ENCODE data around the gene CECR2. TPM values are rescaled to one million over a fixed set of nuclear protein-coding genes. Genes with fewer than 3 reads are reported as not detected.

Gene CECR2
- total and polyA plus RNA-seq, 2 of the 8 experiments (the other 6 are each of a cell fraction or from before 2014, with no cell fraction given), result 18.3 to 123 TPM

- H2BK5ac ChIP-seq (ENCODE audit: low read depth, low read length), result no peak overlapping the region
- no peak overlapping the region for H3K4me3 ChIP-seq (ENCODE audit: extremely low read depth in 1 of 4, insufficient read depth in 2 of 4, low read depth in 3 of 4, low read length in 4 of 4)
- no peaks in the 10 kb centered on the region for H3K4me1 ChIP-seq (replicated peaks in 1 of 4; ENCODE audit: control insufficient read depth in 3 of 4, insufficient read depth in 4 of 4, low read length in 3 of 4)
- FAIRE-seq (no peak), DNase-seq (ENCODE audit: low read depth in 1 of 2, low spot score in 2 of 2) (no peak)
- H3K18ac ChIP-seq (ENCODE audit: extremely low read depth, low read length), result no peak overlapping the region
- H3K23ac ChIP-seq (ENCODE audit: insufficient read length), result no peak overlapping the region
- no peak overlapping the region for H3K9ac ChIP-seq (replicated peaks in 1 of 4; ENCODE audit: extremely low read depth in 1 of 4, low read depth in 3 of 4, low read length in 3 of 4)
- no peaks in the 10 kb centered on the region for H3K79me2 ChIP-seq (ENCODE audit: control insufficient read depth in 1 of 2, insufficient read depth in 2 of 2, low read length in 2 of 2)
- no peak overlapping the region for H2BK12ac ChIP-seq (ENCODE audit: low read depth, low read length)
- H2BK20ac ChIP-seq (ENCODE audit: low read length), result no peak overlapping the region
- H2AK5ac ChIP-seq (ENCODE audit: low read depth, low read length), result no peak overlapping the region
- CTCF ChIA-PET (ENCODE audit: partially characterized antibody), result interaction anchor here (0.6 kb wide), 1 partner anchor 1597 kb away, joined by 3 read pairs; no protein-coding TSS in a partner anchor
- H4K5ac ChIP-seq (ENCODE audit: insufficient read length, low read depth, low read length), result no peak overlapping the region
- 93% methylated on average over 16 of the region's 16 CpGs; no CpG with 5 or more reads in 1 of the 2 experiments for WGBS, 2 experiments (ENCODE audit: extremely low coverage in 1 of 2, insufficient coverage in 1 of 2, insufficient read length in 1 of 2, insufficient replicate concordance in 2 of 2, low coverage in 1 of 2, low lambda C conversion rate in 2 of 2, missing lambda C conversion rate in 1 of 2)
- no peaks in the 10 kb centered on the region for H3K79me1 ChIP-seq (ENCODE audit: low read depth, low read length)
- H3K23me2 ChIP-seq (ENCODE audit: low read depth, low read length), result no peaks in the 10 kb centered on the region
- no peak overlapping the region for H3K27ac ChIP-seq (ENCODE audit: low read depth, low read length)
- H2BK15ac ChIP-seq (ENCODE audit: low read length), result no peak overlapping the region
- no peak overlapping the region for H2BK120ac ChIP-seq (replicated peaks; ENCODE audit: low read depth, low read length)
- POLR2A ChIA-PET (ENCODE audit: partially characterized antibody), result no interaction called here
- no peak overlapping the region for H3K14ac ChIP-seq (ENCODE audit: insufficient read length)
- no peak overlapping the region; the same call in 1 of the 2 replicates for H2AFZ ChIP-seq (ENCODE audit: low read length)
- no peaks in the 10 kb centered on the region for H3K27me3 ChIP-seq (replicated peaks in 1 of 4; ENCODE audit: control insufficient read depth in 3 of 4, extremely low read depth in 1 of 4, insufficient read depth in 3 of 4, low read length in 3 of 4)
- no peaks in the 10 kb centered on the region for H3K36me3 ChIP-seq (ENCODE audit: control insufficient read depth in 2 of 4, insufficient read depth in 4 of 4, low read length in 3 of 4)
- H3K4me2 ChIP-seq (ENCODE audit: insufficient read depth in 1 of 2, low read depth in 2 of 2, low read length in 2 of 2), result no peak overlapping the region
- no peak overlapping the region for H4K91ac ChIP-seq (replicated peaks; ENCODE audit: insufficient read length, low read length)
- H4K8ac ChIP-seq (ENCODE audit: extremely low read depth, insufficient read depth, low read length), result no peak overlapping the region
- H4K20me1 ChIP-seq (replicated peaks in 1 of 2; ENCODE audit: control insufficient read depth in 1 of 2, insufficient read depth in 2 of 2, low read length in 2 of 2), result no peaks in the 10 kb centered on the region
- no peak overlapping the region for H3K56ac ChIP-seq (replicated peaks; ENCODE audit: insufficient read length, low read depth, low read length)
- no peak overlapping the region for H3K4ac ChIP-seq (replicated peaks; ENCODE audit: insufficient read length, low read depth, low read length)
- H3K9me3 ChIP-seq (ENCODE audit: insufficient read depth in 2 of 2, low read depth in 1 of 2, low read length in 1 of 2), result no peaks in the 10 kb centered on the region
- TF ChIP-seq HDAC2 (IDR thresholded peaks at IDR 0.05; ENCODE audit: borderline replicate concordance in 1 of 2, low read depth in 2 of 2, low read length in 2 of 2) (no peak), TBP (IDR thresholded peaks at IDR 0.05; ENCODE audit: low read depth, low read length) (no peak), MAX (IDR thresholded peaks at IDR 0.05) (no peak), E2F6 (IDR thresholded peaks at IDR 0.05) (no peak), BACH1 (IDR thresholded peaks at IDR 0.05; ENCODE audit: low read length) (no peak), TAF1 (IDR thresholded peaks at IDR 0.05; ENCODE audit: low read depth, low read length) (no peak), RBBP5 (IDR thresholded peaks at IDR 0.05; ENCODE audit: borderline replicate concordance, low read depth, low read length) (no peak), EZH2 (IDR thresholded peaks at IDR 0.05; ENCODE audit: low read depth, low read length, severe bottlenecking) (no peak), GABPA (IDR thresholded peaks at IDR 0.05; ENCODE audit: borderline replicate concordance, insufficient read depth, low read length) (no peak), NANOG (IDR thresholded peaks at IDR 0.05; ENCODE audit: insufficient read depth, low read depth, low read length, poor library complexity, severe bottlenecking) (no peak), KDM1A (IDR thresholded peaks at IDR 0.05; ENCODE audit: borderline replicate concordance, low read length) (no peak), NRF1 (IDR thresholded peaks at IDR 0.05; ENCODE audit: low read depth, low read length) (no peak)
Observed at GRCh38 chr22:17332109-17332800, 37.0 kb upstream of the CECR2 start.
